CMK (cell line): Measurements from ENCODE around the gene HOXB7.

Experiments
- DNase-seq: peaks from one replicate; pipeline ENCODE4 v3.0.0-alpha.2; 2010; ENCODE audit warnings: low read depth

Gene HOXB7

GRCh38 chr17:48594538-48595277, 16.1 kb downstream of the HOXB7 start:
- DNase-seq: no peak

GRCh38 chr17:48593840-48594537, 16.8 kb downstream of the HOXB7 start:
- DNase-seq: no peak

- no peak for DNase-seq
Measured at GRCh38 chr17:48593126-48593829, 17.5 kb downstream of the HOXB7 start, which contains the start of gene HOXB5. Gene HOXB5 (minus strand): TSS chr17:48593779. CDS start chr17:48593682, 97 bp downstream.

GRCh38 chr17:48592577-48592976, 18.2 kb downstream of the HOXB7 start:
- no peak for DNase-seq

- DNase-seq: no peak
Measured at GRCh38 chr17:48592057-48592514, 18.7 kb downstream of the HOXB7 start.

- DNase-seq: no peak
Measured at GRCh38 chr17:48591255-48592056, 19.4 kb downstream of the HOXB7 start.

- DNase-seq: no peak
Measured at GRCh38 chr17:48590607-48591161, 20.1 kb downstream of the HOXB7 start.

GRCh38 chr17:48589831-48590606, 20.8 kb downstream of the HOXB7 start, which contains the start of gene HOXB3:
Gene HOXB3 (minus strand): TSS chr17:48590241. CDS start chr17:48552474, 37,767 bp downstream.
- no peak for DNase-seq

GRCh38 chr17:48589060-48589830, 21.6 kb downstream of the HOXB7 start:
- no peak for DNase-seq

GRCh38 chr17:48588528-48588927, 22.3 kb downstream of the HOXB7 start:
- no peak for DNase-seq

- DNase-seq: no peak
Measured at GRCh38 chr17:48588074-48588415, 22.8 kb downstream of the HOXB7 start.

GRCh38 chr17:48587276-48588073, 23.3 kb downstream of the HOXB7 start:
- DNase-seq: no peak

- no peak for DNase-seq
Measured at GRCh38 chr17:48586355-48587258, 24.2 kb downstream of the HOXB7 start.

GRCh38 chr17:48584223-48584741, 26.5 kb downstream of the HOXB7 start:
- no peak for DNase-seq

GRCh38 chr17:48583708-48584222, 27.1 kb downstream of the HOXB7 start:
- DNase-seq: no peak

GRCh38 chr17:48582750-48583069, 28.1 kb downstream of the HOXB7 start:
- no peak for DNase-seq

GRCh38 chr17:48579760-48580554, 30.9 kb downstream of the HOXB7 start:
- no peak for DNase-seq
